Adipocyte (in vitro differentiated cells): Measurements from ENCODE around the gene MSANTD7.

Source experiments
- DNase-seq: peaks from one replicate; pipeline ENCODE4 v3.0.0-alpha.2; 2015; ENCODE audit warnings: low read depth
- H3K27me3 ChIP-seq: replicated peaks from 2 replicates; pipeline ENCODE4 v1.7.0; 2013; ENCODE audit warnings: mild to moderate bottlenecking, low read length, moderate library complexity; ENCODE audit not compliant: control insufficient read depth, insufficient read depth
- H3K36me3 ChIP-seq: 2 replicates; pipeline ENCODE4 v1.7.0; 2013; ENCODE audit warnings: low read length, mild to moderate bottlenecking, moderate library complexity; ENCODE audit not compliant: control insufficient read depth, insufficient read depth, severe bottlenecking
- H3K4me1 ChIP-seq: 2 replicates; pipeline ENCODE4 v1.7.0; 2013; ENCODE audit warnings: mild to moderate bottlenecking, low read length, moderate library complexity; ENCODE audit not compliant: control insufficient read depth, insufficient read depth
- H3K4me3 ChIP-seq: 2 replicates; pipeline ENCODE4 v1.7.0; 2013; ENCODE audit warnings: mild to moderate bottlenecking, low read length, moderate library complexity
- H3K9ac ChIP-seq: 2 replicates; pipeline ENCODE4 v1.7.0; 2013; ENCODE audit warnings: mild to moderate bottlenecking, low read length, moderate library complexity
- H3K9me3 ChIP-seq: 2 replicates; pipeline ENCODE4 v1.7.0; 2013; ENCODE audit warnings: mild to moderate bottlenecking, low read length, moderate library complexity; ENCODE audit not compliant: control insufficient read depth

MSANTD7 gene

DNA sequence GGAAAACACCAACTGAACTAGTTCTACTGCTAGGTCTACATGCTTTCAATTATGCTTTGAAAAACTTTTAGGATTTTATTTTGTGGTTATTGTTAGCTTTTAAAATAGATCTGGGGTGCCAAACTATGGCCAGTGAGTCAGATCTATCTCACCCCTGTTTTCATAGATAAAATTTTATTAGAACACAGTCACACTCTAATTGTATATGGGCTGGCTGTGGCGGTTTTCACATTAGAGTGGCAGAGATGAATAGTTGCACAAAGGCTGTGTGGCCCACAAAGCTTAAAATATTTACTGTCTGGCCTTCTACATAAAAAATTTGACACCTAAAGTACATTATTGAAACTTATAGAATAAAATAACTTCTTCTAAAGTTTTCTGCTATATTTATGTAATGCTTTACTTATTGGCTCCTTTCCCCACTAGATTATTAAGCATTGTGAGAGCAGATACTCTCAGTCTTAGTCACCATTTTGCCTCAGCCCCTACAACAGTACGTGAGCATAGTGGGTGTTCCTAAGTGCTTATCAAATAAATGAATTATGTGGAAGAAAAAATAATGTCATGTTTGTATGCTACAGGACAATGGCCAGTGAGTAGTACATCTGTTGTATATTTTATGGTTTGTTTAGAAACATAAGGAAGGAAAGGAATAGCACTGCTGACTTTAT lies 35.1 kb downstream of the MSANTD7 start:
- Histone ChIP-seq H3K4me1 (peaks cover 33% of the 10 kb centered on the region), H3K36me3 (peaks cover 32% of the 10 kb centered on the region), H3K4me3 (no peak overlapping the region), H3K9me3 (no peaks in the 10 kb centered on the region), H3K27me3 (no peaks in the 10 kb centered on the region), H3K9ac (no peak overlapping the region)
- peak; percentile 18 for DNase-seq

DNA sequence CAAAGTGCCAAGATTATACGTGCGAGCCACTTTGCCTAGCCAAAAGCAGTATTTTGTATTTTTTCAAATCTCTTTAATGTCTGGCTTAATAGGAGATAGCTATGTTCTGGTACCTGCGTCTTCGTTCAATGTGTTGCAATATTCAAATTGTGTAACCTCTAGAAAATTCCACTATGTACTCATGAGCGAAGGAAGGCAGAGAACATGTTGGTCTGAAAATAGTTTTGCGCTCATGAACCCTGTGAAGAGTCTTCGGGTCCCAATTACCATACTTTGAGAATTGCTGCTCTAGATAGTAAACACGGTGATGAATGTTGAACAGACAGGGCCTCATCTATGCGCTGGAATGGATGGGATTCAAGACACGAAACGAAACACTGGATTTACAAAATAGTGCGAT lies 37.8 kb downstream of the MSANTD7 start:
- peaks cover 41% of the 10 kb centered on the region for H3K4me1 ChIP-seq
- no peaks in the 10 kb centered on the region for H3K9me3 ChIP-seq
- H3K9ac ChIP-seq = no peak overlapping the region
- H3K36me3 ChIP-seq = peaks cover 11% of the 10 kb centered on the region
- no peaks in the 10 kb centered on the region for H3K27me3 ChIP-seq
- DNase-seq = no peak
- no peak overlapping the region for H3K4me3 ChIP-seq

DNA sequence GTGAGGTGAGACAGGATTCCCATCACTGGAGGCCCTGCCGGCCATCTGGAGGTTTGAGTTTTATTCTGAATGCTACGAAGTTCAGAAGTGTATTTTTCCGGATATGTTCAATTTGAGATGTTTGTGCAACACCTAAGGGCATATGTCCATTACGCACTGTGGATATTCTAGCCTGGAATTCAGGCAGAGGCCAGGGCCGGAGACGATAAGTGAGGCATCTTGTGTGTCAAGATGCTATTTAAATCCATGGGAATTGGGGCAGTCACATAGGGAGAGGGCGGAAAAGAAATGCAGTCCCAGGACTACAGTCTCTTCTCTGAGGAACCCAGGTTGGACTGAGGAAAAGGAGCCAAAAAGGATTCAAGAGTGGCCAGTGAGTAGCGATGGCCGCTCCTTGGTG lies 38.7 kb downstream of the MSANTD7 start:
- Histone ChIP-seq H3K9ac (peak overlapping the region; percentile 99), H3K9me3 (no peaks in the 10 kb centered on the region), H3K36me3 (peaks cover 3% of the 10 kb centered on the region), H3K4me3 (peak overlapping the region; percentile 98), H3K4me1 (peaks cover 41% of the 10 kb centered on the region), H3K27me3 (no peaks in the 10 kb centered on the region)
- no peak for DNase-seq

DNA sequence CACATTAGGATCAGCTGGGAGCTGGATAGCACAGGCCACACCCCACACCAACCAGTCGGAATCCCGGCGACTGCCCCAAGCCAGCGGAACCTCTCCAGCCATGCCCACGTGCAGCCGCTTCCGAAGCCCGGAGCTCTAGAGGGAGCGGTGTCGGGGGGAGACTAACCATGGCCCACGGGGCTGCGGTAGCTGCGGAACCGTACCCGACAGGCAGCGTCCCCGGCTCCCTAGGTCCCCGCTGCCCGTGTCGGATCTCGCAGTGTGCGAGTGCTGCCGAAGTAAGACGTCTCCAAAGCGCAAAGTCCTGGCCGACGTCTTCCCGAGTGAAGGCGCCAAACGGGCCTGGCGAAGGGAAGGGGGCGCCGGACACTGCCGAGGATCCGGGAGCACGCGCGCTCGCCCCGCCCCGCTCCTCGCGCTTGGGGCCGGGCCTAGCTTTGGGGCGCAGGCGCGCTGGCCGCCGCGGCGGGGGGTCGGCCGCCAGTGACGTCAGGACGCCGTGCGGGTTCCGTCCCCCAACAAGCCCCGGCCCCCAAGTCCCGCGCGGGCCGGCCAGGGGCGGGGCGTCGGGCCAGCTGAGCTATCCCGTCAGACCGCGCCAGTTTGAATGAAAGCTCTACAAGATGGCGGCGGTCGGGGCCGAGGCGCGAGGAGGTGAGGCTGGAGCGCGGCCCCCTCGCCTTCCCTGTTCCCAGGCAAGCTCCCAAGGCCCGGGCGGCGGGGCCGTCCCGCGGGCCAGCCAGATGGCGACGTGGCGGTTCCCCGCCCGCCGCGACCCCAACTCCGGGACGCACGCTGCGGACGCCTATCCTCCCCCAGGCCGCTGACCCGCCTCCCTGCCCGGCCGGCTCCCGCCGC lies 40.4 kb downstream of the MSANTD7 start, which contains the start of gene SUV39H2:
Gene SUV39H2 (plus strand): TSS at position 601 of the 858 bp plus-strand sequence. CDS start 23 bp downstream, at position 624.
- Histone ChIP-seq H3K27me3 (no peaks in the 10 kb centered on the region), H3K9me3 (no peaks in the 10 kb centered on the region), H3K4me3 (peak within 1 kb of the TSS; percentile 98), H3K9ac (peak within 1 kb of the TSS; percentile 99), H3K4me1 (peaks cover 33% of the 10 kb centered on the region), H3K36me3 (no peaks in the 10 kb centered on the region)
- peak; percentile 98 for DNase-seq

DNA sequence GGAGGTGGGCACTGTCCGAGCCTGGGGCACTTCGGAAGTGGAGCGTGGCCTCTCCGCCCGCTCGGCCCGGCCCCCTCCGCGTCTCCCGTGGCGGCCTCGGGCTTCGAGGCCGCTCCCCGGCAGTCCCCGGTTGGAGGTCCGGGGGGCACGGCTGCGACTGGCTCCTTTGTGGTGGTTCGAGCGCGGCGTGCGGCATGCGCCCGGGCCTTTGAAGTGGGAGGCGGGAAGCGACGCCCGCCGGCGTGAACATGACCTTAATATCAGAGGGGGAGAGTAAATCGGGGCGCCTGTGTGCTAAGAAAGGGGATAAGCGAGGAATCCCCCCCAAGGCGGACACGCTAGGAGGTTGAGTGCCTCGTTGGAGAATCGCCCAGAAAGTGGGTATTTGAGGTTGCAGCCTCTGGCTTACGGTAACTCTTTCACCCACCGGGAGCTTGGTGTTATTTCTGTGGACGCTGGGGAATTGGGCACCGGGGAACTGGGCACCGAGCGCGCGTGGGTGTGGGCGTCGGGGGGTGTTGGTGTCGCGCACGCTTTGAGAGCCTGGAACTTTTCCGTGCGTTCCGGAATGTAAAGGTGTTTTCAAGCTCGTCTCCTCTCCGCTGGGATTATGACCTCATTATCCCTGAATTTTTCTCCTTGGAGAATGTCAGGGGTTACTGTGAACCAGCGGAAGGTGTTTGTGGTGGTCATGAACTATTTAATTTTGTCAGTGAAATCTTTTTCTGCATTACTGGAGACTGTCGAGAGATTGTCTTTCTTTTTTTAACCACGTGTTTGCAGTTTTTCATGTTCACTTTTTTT lies 41.2 kb downstream of the MSANTD7 start:
- Histone ChIP-seq H3K27me3 (no peaks in the 10 kb centered on the region), H3K4me1 (peaks cover 31% of the 10 kb centered on the region), H3K36me3 (no peaks in the 10 kb centered on the region), H3K4me3 (peak overlapping the region; percentile 98), H3K9ac (peak overlapping the region; percentile 99), H3K9me3 (no peaks in the 10 kb centered on the region)
- peak; percentile 69 for DNase-seq

DNA sequence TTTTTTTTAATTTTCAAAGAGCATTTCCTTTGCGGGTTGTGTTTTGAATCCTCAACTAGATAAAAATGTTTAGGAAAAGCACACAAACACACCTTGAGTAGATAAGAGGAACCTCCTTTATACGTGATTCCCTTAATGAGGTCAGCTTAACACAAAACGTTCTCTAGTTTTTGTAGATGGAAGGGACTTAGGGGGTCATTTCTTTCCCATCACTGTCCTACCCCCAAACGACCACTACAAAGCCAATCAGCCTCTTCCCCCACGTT lies 41.8 kb downstream of the MSANTD7 start:
- no peaks in the 10 kb centered on the region for H3K27me3 ChIP-seq
- peak overlapping the region; percentile 98 for H3K4me3 ChIP-seq
- DNase-seq = no peak
- no peaks in the 10 kb centered on the region for H3K9me3 ChIP-seq
- no peaks in the 10 kb centered on the region for H3K36me3 ChIP-seq
- H3K9ac ChIP-seq = peak overlapping the region; percentile 99
- peaks cover 26% of the 10 kb centered on the region for H3K4me1 ChIP-seq

DNA sequence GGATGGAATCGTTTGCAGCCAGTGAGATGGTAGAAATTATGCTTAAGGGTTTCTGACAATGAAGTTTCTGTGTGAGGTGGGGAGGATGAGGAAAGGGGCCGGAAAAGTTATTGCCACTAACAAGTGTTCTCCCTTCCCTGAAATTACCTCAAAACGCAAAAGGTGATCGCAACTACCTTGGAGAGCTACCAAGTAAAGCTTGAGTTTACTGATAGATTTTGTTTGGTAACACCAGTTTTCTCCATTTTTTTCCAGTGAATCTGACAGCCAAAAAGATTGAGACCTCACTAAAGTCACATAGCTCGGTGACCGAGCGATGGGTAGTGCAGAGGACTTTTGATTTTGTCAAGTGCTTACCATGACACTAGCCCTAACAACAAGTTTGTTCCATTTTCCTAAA lies 42.1 kb downstream of the MSANTD7 start:
- H3K9ac ChIP-seq = peak overlapping the region; percentile 99
- H3K36me3 ChIP-seq = no peaks in the 10 kb centered on the region
- H3K4me3 ChIP-seq = peak overlapping the region; percentile 98
- DNase-seq = no peak
- H3K9me3 ChIP-seq = no peaks in the 10 kb centered on the region
- H3K4me1 ChIP-seq = peaks cover 23% of the 10 kb centered on the region
- H3K27me3 ChIP-seq = no peaks in the 10 kb centered on the region

DNA sequence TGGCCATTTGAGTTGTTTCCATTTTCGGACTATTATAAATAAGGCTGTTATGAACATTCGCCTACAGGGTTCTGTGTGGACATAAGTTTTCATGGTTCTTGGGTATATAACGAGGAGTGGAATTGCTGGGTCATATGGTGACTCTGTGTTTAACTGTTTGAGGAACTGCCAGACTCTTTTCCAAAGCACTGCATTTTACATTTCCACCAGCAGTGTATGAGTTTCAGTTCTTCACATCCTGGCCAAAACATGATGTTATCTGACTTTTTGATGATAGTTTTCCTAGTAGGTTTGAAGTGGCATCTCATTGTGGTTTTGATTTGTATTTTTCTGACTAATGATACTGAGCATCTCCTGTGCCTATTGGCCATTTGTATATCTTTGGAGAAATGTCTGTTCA lies 46.0 kb downstream of the MSANTD7 start:
- H3K27me3 ChIP-seq = no peaks in the 10 kb centered on the region
- DNase-seq = no peak
- no peaks in the 10 kb centered on the region for H3K9me3 ChIP-seq
- no peak overlapping the region for H3K4me3 ChIP-seq
- H3K36me3 ChIP-seq = no peaks in the 10 kb centered on the region
- H3K9ac ChIP-seq = no peak overlapping the region
- peaks cover 8% of the 10 kb centered on the region for H3K4me1 ChIP-seq
